B cell (primary cell): ENCODE data around the gene NTM. TPM values are rescaled to one million over a fixed set of nuclear protein-coding genes. Genes with fewer than 3 reads are reported as not detected.

ENCODE experiments used
- ATAC-seq: fragments of 200-7000 bp; cut with Tn5 transposase; one replicate; pipeline ENCODE4 v1.10.0; 2021; ENCODE audit warnings: low read depth, mild to moderate bottlenecking, moderate number of reproducible peaks, moderate library complexity
- CTCF ChIA-PET: fragments of 350-600 bp; sonication (Branson Sonifier 250); formaldehyde crosslinking; loops from one replicate; lab custom pipeline; 2021; ENCODE audit warnings: antibody characterized with exemption, inconsistent platforms; lab: Charles Lee
- POLR2A ChIA-PET: fragments of 350-600 bp; sonication (Branson Sonifier 250); formaldehyde crosslinking; loops from one replicate; lab custom pipeline; 2021; ENCODE audit warnings: antibody characterized with exemption; lab: Charles Lee
- DNase-seq: peaks from one replicate; pipeline ENCODE4 v3.0.0; 2013
- H2AFZ ChIP-seq: 2 replicates; pipeline ENCODE4 v1.6.1; 2012; ENCODE audit warnings: mild to moderate bottlenecking, low read depth, low read length; ENCODE audit not compliant: insufficient read depth, poor library complexity, severe bottlenecking
- H3K27ac ChIP-seq, 2 donors: 1 replicate in 1 of 2; 2 replicates in 1 of 2; pipeline ENCODE4 v1.5.1; 2012 to 2013; ENCODE audit warnings: low read length in 2 of 2, mild to moderate bottlenecking in 2 of 2, moderate library complexity in 1 of 2
- H3K27me3 ChIP-seq, 4 experiments: fragments of 200-600 bp in 1 of 4; sonication (generic) in 1 of 4; replicated peaks in 1 of 4; 1 replicate in 2 of 4; 2 replicates in 2 of 4; pipeline versions ENCODE4 v1.6.1 to v1.7.0; 2013 to 2016; ENCODE audit warnings: low read length in 3 of 4, mild to moderate bottlenecking in 2 of 4, mixed read lengths in 1 of 4, moderate library complexity in 1 of 4; ENCODE audit not compliant: insufficient read depth in 4 of 4, control insufficient read depth in 3 of 4; ENCODE audit errors: control extremely low read depth in 1 of 4
- H3K36me3 ChIP-seq, 2 experiments: replicated peaks in 1 of 2; 1 replicate in 1 of 2; 2 replicates in 1 of 2; pipeline versions ENCODE4 v1.6.1 to v1.7.1; 2013; ENCODE audit warnings: low read length in 1 of 2; ENCODE audit not compliant: insufficient read depth in 2 of 2, control insufficient read depth in 1 of 2; ENCODE audit errors: control extremely low read depth in 1 of 2, extremely low read depth in 1 of 2
- H3K4me1 ChIP-seq, 2 donors: fragments of 200-600 bp in 1 of 2; sonication (generic) in 1 of 2; 1 replicate in 1 of 2; 2 replicates in 1 of 2; pipeline versions ENCODE4 v1.5.1 to v1.6.1; 2013 to 2017; ENCODE audit warnings: low read length in 2 of 2; ENCODE audit not compliant: control insufficient read depth in 2 of 2, insufficient read depth in 2 of 2
- H3K4me2 ChIP-seq: replicated peaks from 2 replicates; pipeline ENCODE3; 2012; ENCODE audit warnings: mild to moderate bottlenecking, low read depth, low read length; ENCODE audit not compliant: poor library complexity, severe bottlenecking
- H3K4me3 ChIP-seq, 5 experiments: fragments of 200-600 bp in 1 of 5; sonication (generic) in 1 of 5; 1 replicate in 3 of 5; 2 replicates in 2 of 5; pipeline versions ENCODE4 v1.5.1 to v1.7.0; 2011 to 2016; ENCODE audit warnings: low read length in 4 of 5, mild to moderate bottlenecking in 4 of 5, low read depth in 2 of 5, control low read depth in 1 of 5, moderate library complexity in 1 of 5; ENCODE audit not compliant: insufficient read depth in 1 of 5; ENCODE audit errors: control extremely low read depth in 1 of 5, extremely low read depth in 1 of 5
- H3K79me2 ChIP-seq: fragments of 200-600 bp; sonication (generic); one replicate; pipeline ENCODE4 v1.6.0; 2016; ENCODE audit warnings: low read length; ENCODE audit not compliant: control insufficient read depth, insufficient read depth
- H3K9ac ChIP-seq: fragments of 200-600 bp; sonication (generic); 2 replicates; pipeline ENCODE4 v1.6.1; 2017; ENCODE audit warnings: mild to moderate bottlenecking, low read length, moderate library complexity
- H3K9me3 ChIP-seq, 3 donors: one replicate each; pipeline versions ENCODE4 v1.6.1 to v1.7.1; 2013; ENCODE audit warnings: low read length in 2 of 3; ENCODE audit not compliant: control insufficient read depth in 2 of 3, insufficient read depth in 1 of 3; ENCODE audit errors: control extremely low read depth in 1 of 3
- H4K20me1 ChIP-seq: 2 replicates; pipeline ENCODE4 v1.6.0; 2012; ENCODE audit warnings: mild to moderate bottlenecking, low read length; ENCODE audit not compliant: insufficient read depth, control insufficient read depth, poor library complexity, severe bottlenecking
- H3K27ac Mint-ChIP-seq: one replicate; pipeline ENCODE4 v1.8.0; 2021; ENCODE audit warnings: mixed read lengths
- H3K27me3 Mint-ChIP-seq: one replicate; pipeline ENCODE4 v1.8.0; 2021; ENCODE audit warnings: mixed read lengths
- H3K4me1 Mint-ChIP-seq: one replicate; pipeline ENCODE4 v1.8.0; 2021; ENCODE audit warnings: mixed read lengths
- H3K4me3 Mint-ChIP-seq: one replicate; pipeline ENCODE4 v1.8.0; 2021; ENCODE audit warnings: mixed read lengths
- H3K9me3 Mint-ChIP-seq: one replicate; pipeline ENCODE4 v1.8.0; 2022; ENCODE audit warnings: mixed read lengths; ENCODE audit not compliant: insufficient read depth
- EZH2 ChIP-seq: IDR thresholded peaks from 2 replicates; pipeline ENCODE4 v1.6.1; 2012; ENCODE audit warnings: borderline replicate concordance, low read depth, mild to moderate bottlenecking, moderate library complexity, low read length; ENCODE audit not compliant: insufficient read depth, poor library complexity, severe bottlenecking
- WGBS: methylation state at CpG from one replicate; pipeline ENCODE4 v1.1.5; 2013; ENCODE audit warnings: missing lambda C conversion rate; ENCODE audit not compliant: insufficient coverage; 5-methylcytosine and 5-hydroxymethylcytosine counted together
- intact Hi-C: fragments of 100-400 bp; cut with micrococcal nuclease; formaldehyde crosslinking; loops from one replicate; pipeline ENCODE4 v1.10.0; 2022
- polyA plus RNA-seq: library from polyadenylated mRNA; depleted of rRNA; stranded (reverse); fragments of >200 nt; gene quantifications from 2 replicates; pipeline ENCODE4 v1.2.3, GENCODE V29; 2012
- total RNA-seq, 2 donors: library from RNA; stranded (reverse); fragments of 120-200 nt in 1 of 2; gene quantifications; 1 replicate in 1 of 2; 2 replicates in 1 of 2; pipeline versions ENCODE4 v1.2.3 to v1.2.4, GENCODE V29; 2013 to 2022
- TF ChIP-seq, protein P1 (sequence below): fragments of 200-600 bp; IDR thresholded peaks from one replicate; pipeline ENCODE4 v1.8.0; 2022; ENCODE audit warnings: antibody characterized with exemption, mild to moderate bottlenecking

Gene NTM
- total and polyA plus RNA-seq, 2 donors (not counting 1 experiment from before 2014, with no cell fraction given), result not detected

GRCh38 chr11:131534611-131535010 lies 164.2 kb downstream of the NTM start:
- CTCF ChIA-PET, result interaction anchor here (0.6 kb wide), 1 partner anchor 70 kb away, joined by 3 read pairs; no protein-coding TSS in a partner anchor
- no peak for ATAC-seq
- WGBS, result 96% methylated on average over 3 of the region's 5 CpGs
- Histone ChIP-seq H3K27me3 (no peaks in the 10 kb centered on the region), H3K36me3 (no peaks in the 10 kb centered on the region), H3K4me3 (no peak overlapping the region), H2AFZ (no peak overlapping the region), H3K4me1 (no peaks in the 10 kb centered on the region), H3K27ac (no peak overlapping the region), H3K4me2 (no peak overlapping the region), H3K9me3 (no peaks in the 10 kb centered on the region), H3K9ac (no peak overlapping the region), H4K20me1 (no peaks in the 10 kb centered on the region), H3K79me2 (no peaks in the 10 kb centered on the region)
- DNase-seq, result no peak
- Mint-ChIP-seq H3K27ac (no peak overlapping the region), H3K4me3 (no peak overlapping the region), H3K27me3 (peaks cover 4% of the 10 kb centered on the region), H3K9me3 (no peaks in the 10 kb centered on the region), H3K4me1 (no peaks in the 10 kb centered on the region)
- intact Hi-C loops, result no loop called here
- TF ChIP-seq, protein P1, sequence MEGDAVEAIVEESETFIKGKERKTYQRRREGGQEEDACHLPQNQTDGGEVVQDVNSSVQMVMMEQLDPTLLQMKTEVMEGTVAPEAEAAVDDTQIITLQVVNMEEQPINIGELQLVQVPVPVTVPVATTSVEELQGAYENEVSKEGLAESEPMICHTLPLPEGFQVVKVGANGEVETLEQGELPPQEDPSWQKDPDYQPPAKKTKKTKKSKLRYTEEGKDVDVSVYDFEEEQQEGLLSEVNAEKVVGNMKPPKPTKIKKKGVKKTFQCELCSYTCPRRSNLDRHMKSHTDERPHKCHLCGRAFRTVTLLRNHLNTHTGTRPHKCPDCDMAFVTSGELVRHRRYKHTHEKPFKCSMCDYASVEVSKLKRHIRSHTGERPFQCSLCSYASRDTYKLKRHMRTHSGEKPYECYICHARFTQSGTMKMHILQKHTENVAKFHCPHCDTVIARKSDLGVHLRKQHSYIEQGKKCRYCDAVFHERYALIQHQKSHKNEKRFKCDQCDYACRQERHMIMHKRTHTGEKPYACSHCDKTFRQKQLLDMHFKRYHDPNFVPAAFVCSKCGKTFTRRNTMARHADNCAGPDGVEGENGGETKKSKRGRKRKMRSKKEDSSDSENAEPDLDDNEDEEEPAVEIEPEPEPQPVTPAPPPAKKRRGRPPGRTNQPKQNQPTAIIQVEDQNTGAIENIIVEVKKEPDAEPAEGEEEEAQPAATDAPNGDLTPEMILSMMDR, result no peak
- no peak for TF ChIP-seq EZH2
- POLR2A ChIA-PET, result no interaction called here

GRCh38 chr11:131536159-131536558 lies 165.7 kb downstream of the NTM start:
- no peak overlapping the region for H3K4me3 ChIP-seq
- no peaks in the 10 kb centered on the region for H3K79me2 ChIP-seq
- Mint-ChIP-seq H3K9me3 (no peaks in the 10 kb centered on the region), H3K27ac (no peak overlapping the region), H3K27me3 (peaks cover 4% of the 10 kb centered on the region), H3K4me3 (no peak overlapping the region), H3K4me1 (no peaks in the 10 kb centered on the region)
- H3K4me1 ChIP-seq, result no peaks in the 10 kb centered on the region
- no peak for ATAC-seq
- H3K36me3 ChIP-seq, result no peaks in the 10 kb centered on the region
- no peaks in the 10 kb centered on the region for H4K20me1 ChIP-seq
- no peak overlapping the region for H3K9ac ChIP-seq
- no peak overlapping the region for H2AFZ ChIP-seq
- H3K4me2 ChIP-seq, result no peak overlapping the region
- WGBS, result no CpG with 5 or more reads among the region's 2 CpGs
- no peak for DNase-seq
- intact Hi-C loops, result no loop called here
- POLR2A ChIA-PET, result no interaction called here
- TF ChIP-seq EZH2, result no peak
- TF ChIP-seq, protein P1, result no peak
- no peak overlapping the region for H3K27ac ChIP-seq
- CTCF ChIA-PET, result no interaction called here
- H3K9me3 ChIP-seq, result peaks cover 0 to 2% (median 1%) of the 10 kb centered on the region in 3 donors
- no peaks in the 10 kb centered on the region for H3K27me3 ChIP-seq
